8988T (cell line): ENCODE results near the gene OAT.
"Not testable (repeated sequence)": the region's sequence is repeated elsewhere in the genome, so short reads cannot be mapped to it uniquely, and the experiment has no call there.

Source experiments
- DNase-seq: peaks from one replicate; pipeline ENCODE4 v3.0.0; 2011

The OAT gene

GRCh38 chr10:124446830-124447750, 28.4 kb upstream of the OAT start:
- no peak for DNase-seq

GRCh38 chr10:124441694-124442093, 23.0 kb upstream of the OAT start:
- DNase-seq, result not testable (repeated sequence)

DNA sequence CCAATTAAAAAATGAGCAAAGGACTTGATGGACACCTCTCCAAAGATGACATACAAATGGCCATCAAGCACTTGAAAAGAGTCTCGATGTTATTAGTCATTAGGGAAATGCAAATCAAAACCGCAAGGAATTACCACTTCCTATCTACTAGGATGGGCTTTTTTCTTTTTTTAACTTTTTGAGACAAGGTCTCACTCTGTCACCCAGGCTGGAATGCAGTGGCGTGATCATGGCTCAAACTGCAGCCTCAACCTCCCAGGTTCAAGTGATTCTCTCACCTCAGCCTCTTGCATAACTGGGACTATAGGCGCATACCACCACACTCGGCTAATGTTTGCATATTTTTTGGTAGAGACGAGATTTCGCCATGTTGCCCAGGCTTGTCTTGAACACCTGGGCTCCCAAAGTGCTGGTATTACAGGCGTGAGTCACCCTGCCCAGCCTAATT, 17.5 kb upstream of the OAT start:
- DNase-seq, result no peak

GRCh38 chr10:124435683-124436082, 17.0 kb upstream of the OAT start:
- not testable (repeated sequence) for DNase-seq

DNA sequence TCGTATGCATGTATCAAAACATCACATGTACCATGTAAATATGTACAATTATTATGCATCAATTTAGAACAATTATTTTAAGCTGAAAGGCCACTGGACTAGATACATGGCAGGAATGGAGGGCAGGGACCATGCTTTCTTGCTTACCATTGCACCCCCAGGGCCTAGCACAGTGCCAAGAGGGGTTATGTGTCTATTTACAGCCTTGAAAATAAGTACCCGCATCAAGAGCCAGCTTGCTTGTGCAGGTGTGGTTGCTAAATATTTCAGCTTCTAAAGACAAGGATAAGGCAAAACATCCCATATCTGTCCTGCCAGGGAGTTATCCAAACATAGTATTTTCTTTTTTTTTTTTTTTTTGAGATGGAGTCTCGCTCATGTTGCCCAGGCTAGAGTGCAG, 14.7 kb upstream of the OAT start:
- no peak for DNase-seq

DNA sequence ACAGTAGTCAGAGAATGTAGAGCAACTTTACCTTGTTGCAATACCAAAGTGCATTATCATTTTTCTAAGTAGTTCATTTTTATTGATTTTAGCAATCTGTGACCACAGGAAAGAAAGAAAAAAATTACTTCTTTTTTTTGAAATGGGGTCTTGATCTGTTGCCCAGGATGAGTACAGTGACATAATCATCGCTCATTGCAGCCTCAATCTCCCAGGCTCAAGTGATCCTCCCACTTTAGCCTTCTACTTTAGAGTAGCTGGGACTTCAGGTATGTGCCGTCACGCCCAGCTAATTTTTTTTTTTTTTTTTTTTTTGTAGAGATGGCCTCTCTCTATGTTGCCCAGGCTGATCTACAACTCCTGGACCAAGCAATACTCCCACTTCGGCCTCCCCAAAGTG, 11.4 kb upstream of the OAT start:
- no peak for DNase-seq

DNA sequence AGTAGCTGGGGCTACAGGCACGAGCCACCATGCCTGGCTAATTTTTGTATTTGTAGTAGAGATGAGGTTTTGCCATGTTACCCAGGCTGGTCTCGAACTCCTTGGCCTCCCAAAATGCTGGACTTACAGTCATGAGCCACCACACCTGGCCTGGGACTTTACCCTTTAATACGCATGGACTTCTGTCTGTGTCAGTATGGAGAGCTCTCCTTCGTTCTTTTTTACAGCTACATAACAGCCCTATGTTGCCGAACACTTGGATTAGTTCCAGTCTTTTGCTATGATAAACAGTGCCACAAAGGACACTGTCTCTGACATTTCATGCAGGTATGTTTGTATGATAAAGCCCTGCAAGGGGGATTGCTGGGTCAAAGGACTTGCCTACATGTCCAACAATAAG, 10.9 kb upstream of the OAT start:
- DNase-seq, result no peak

- no peak for DNase-seq
These were observed 9.6 kb upstream of the OAT start for GRCh38 chr10:124428207-124428777.

GRCh38 chr10:124425227-124425962, 6.7 kb upstream of the OAT start:
- no peak for DNase-seq

- DNase-seq, result no peak
These were observed 5.1 kb upstream of the OAT start for GRCh38 chr10:124423813-124424212.

DNA sequence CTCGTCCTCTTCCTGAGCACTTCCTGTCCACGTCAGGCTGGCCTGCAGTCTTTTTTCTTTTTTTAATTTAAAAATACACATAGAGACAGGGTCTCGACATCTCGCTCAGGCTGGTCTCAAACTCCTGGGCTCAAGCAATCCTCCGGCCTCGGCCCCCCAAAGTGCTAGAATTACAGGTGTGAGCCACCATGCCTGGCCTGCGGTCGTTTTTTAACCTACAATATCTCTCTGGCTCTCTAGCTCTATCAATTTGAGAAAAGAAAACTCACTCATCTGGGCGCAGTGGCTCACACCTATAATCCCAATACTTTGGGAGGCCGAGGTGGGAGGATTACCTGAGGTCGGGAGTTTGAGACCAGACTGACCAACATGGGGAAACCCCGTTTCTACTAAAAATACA, 4.0 kb upstream of the OAT start:
- no peak for DNase-seq

DNA sequence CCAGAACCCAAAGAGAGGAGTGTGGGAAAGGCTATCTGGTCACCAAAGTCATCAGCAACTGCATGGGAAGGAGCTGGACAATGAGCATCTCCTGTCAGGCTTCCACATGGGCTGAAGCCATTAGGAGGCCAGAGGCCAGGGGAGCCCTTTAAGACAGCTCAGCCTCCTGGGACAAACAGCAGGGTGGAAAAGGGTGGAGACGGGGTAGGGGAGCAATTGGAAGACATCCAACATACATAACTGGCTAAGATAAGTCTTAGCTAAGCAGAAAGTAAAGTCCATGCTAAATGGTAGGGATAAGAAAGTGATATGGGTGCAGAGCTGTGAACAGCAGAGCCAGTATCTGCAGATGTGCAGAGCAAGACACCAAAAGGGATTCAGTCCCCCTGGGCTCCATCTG, 1.5 kb upstream of the OAT start:
- no peak for DNase-seq

DNA sequence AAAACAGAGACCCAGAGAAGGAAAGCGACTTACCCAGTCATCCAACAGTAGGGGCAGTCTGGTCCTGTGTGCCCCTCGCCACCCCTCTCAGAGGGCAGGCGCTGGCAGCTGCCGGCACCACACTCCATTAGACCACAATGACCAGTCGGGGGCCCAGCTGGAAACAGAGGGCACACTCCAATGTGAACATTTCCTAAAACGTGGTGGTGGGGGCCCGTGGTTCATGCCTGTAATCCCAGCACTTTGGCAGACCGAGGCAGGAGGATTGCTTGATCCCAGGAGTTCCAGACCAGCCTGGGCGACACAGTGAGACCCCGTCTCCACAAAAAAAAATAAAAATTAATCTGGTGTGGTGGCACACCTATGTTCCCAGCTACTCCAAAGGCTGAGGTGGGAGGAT, 912 bp upstream of the OAT start:
- no peak for DNase-seq

- DNase-seq, result peak; percentile 33
These were observed 613 bp downstream of the OAT start for GRCh38 chr10:124417895-124418725.

DNA sequence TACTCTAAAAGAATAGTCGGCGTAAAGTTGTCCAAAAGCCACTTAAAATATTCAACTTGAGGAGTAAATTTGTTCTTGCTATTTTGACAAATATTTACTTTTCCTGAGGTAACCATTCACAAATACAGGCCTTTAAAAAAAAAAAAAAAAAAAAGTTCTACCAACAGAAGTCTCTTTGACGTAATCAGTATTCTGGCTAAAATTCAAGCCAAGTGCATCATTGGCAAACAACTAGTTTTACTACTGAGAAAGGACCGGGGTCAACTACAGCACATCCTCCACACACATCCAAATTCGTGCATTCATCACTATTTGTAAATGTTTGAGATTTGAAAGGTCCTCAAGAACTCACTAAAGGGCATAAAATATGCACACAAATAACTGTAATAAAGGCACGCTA, 2.0 kb downstream of the OAT start:
- no peak for DNase-seq

GRCh38 chr10:124415210-124415609, 3.5 kb downstream of the OAT start:
- DNase-seq, result no peak

DNA sequence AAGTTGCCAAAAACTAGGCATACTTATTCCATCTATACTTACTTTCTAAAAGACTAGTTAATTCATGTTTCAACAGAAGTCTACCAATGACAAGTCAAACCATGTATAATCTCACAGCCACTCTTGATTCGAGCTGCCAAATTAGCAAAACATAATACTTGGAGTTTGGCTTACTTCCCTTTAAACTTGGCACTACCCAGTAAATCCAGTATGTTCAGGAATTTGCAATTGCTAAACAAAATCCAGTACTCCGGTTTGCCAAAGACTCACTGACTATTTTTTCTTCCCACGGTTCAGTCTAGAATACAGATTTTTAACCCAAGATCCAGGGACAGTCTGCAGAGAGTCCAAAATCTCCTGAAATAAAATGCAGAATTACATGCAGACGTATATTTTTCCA, 4.6 kb downstream of the OAT start:
- DNase-seq, result no peak

GRCh38 chr10:124409696-124410095, 9.0 kb downstream of the OAT start:
- DNase-seq, result no peak

DNA sequence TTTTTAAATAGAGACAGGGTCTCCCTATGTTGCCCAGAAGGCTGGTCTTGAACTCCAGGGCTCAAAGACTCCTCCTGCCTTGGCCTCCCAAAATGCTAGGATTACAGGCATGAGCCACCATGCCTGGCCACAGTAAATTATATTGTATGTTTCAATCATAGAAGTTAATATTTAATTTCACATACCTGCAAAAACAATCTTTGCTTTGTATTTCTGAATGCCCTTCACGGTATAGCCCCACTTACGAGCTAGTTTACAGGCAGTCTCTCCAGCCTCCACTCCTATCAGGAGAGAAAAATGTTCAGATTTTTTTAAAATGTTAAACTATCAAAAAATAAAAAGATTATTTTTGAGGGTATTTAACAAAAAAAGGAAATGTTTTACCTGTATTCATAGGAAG, 10.4 kb downstream of the OAT start:
- no peak for DNase-seq

GRCh38 chr10:124407456-124407855, 11.3 kb downstream of the OAT start:
- DNase-seq, result no peak

- no peak for DNase-seq
These were observed 15.2 kb downstream of the OAT start for GRCh38 chr10:124403548-124403947.

DNA sequence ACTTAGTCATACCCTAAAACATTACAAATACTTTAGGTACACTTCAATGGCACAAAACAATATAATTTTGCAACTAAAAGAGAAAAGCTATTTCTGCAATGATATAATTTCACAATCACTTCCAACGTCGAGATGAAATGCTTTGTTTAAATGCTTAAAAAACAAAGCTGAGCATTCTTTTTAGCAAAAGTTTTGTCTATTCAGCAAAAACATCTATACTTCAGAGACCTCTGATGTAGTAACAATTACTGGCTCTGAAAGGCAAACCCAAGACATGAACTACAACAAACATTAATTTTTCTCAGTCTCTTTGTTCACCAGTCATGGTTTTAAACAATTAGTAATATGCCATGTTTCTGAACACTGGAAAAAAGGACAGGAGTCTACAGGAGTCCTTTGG, 16.4 kb downstream of the OAT start:
- no peak for DNase-seq

GRCh38 chr10:124401633-124402032, 17.1 kb downstream of the OAT start:
- no peak for DNase-seq
